ENCODE measurements around the gene LIG3. TPM values are rescaled to one million over a fixed set of nuclear protein-coding genes. Genes with fewer than 3 reads are reported as not detected.

LIG3 gene
- total and polyA plus RNA-seq, 2 of the 13 experiments (the other 11 are each of a cell fraction or from before 2014, with no cell fraction given): 34.4 to 36.2 TPM

DNA sequence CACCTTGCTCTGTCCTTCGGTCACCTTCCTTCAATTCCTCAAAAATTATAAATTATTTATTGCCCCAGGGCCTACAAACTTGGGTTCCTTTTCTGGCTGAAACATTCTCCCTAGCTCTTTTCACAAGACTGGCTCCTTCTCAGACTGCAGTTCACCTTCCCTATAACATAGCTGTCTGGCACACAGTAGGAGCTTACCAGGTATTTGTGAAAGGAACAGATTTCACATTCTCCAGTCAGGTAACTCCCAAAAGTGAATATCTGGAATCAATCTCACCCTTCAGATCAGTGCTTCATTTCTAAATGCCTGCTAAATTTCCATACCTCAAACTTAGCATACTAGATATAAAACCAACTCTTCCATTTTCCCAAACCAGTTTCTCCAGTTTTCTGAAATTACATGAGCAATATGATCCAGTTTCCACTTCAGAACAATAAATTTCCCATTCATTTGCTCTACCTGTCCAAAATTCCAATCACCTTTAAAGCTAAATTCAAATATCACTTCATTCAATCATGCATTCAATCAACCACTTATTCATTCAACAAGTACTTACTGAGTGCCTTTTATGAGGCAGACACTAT, 77.1 kb downstream of the LIG3 start:
- DNase-seq (ENCODE audit: low spot score): no peak
- H3K27ac ChIP-seq (ENCODE audit: extremely low read length, insufficient read depth, low read length): no peak overlapping the region
- H3K79me2 ChIP-seq (ENCODE audit: insufficient read depth, low read length): peaks cover 83% of the 10 kb centered on the region
- peaks cover 80% of the 10 kb centered on the region for H3K4me1 ChIP-seq (ENCODE audit: insufficient read depth, low read length)
- in situ Hi-C loops (cut with HindIII; ENCODE audit: extremely low pct_ligation_motif_present, low pct_unique_long_range_greater_than_20kb) (no loop called here), intact Hi-C loops (cut with micrococcal nuclease; ENCODE audit: unreplicated experiment) (no loop called here)
- no peaks in the 10 kb centered on the region for H3K27me3 ChIP-seq (ENCODE audit: control insufficient read depth in 1 of 2, insufficient read depth in 2 of 2, low read length in 2 of 2)
- no peak for ATAC-seq
- H3K4me2 ChIP-seq (ENCODE audit: low read depth, low read length): no peak overlapping the region
- no peaks in the 10 kb centered on the region for H4K20me1 ChIP-seq (ENCODE audit: insufficient read depth, low read length)
- 100% methylated on average over 1 of the region's 1 CpG for WGBS (ENCODE audit: low lambda C conversion rate)
- BruUV-seq (replicated peaks): no TSS peak
- no peak overlapping the region for H2AFZ ChIP-seq (ENCODE audit: low read length)
- TF ChIP-seq ZKSCAN1 (IDR thresholded peaks at IDR 0.05; ENCODE audit: low read length) (peak; percentile 60; the same call in 1 of the 2 replicates), ZNF430 (CRISPR knock-in tag; IDR thresholded peaks at IDR 0.05) (no peak)
- no peak overlapping the region for H3K9ac ChIP-seq (ENCODE audit: insufficient read depth, low read depth, low read length)
- H3K9me3 ChIP-seq (ENCODE audit: low read length): no peaks in the 10 kb centered on the region
- no peaks in the 10 kb centered on the region; a peak in 1 of 5 replicates for H3K36me3 ChIP-seq (replicated peaks in 1 of 2; ENCODE audit: control insufficient read depth in 1 of 2, insufficient read depth in 2 of 2, low read length in 2 of 2)
- no peak overlapping the region for H3K4me3 ChIP-seq (replicated peaks in 1 of 3; ENCODE audit: insufficient read depth in 1 of 3, low read depth in 2 of 3, low read length in 3 of 3)
- FAIRE-seq: no peak
- CTCF ChIA-PET (ENCODE audit: low intra/inter-chr PET ratio, low total read pairs): no interaction called here
- POLR2A ChIA-PET: no interaction called here

Other genes with a start within 250 kb of the LIG3 start
- 1.1 and 1.4 TPM in 2 replicates for gene CCT6B, start 19.1 kb upstream of the LIG3 start, total RNA-seq (2016; rRNA removed; fragmentation: Illumina TruSeq; extraction: Trizol)
- 0.41 and 0.46 TPM in 2 replicates for gene CCT6B, start 19.1 kb upstream of the LIG3 start, polyA plus RNA-seq (2011; rRNA removed)
- gene ZNF830, start 19.0 kb upstream of the LIG3 start, total RNA-seq (2016; rRNA removed; fragmentation: Illumina TruSeq; extraction: Trizol): 18.9 and 19.0 TPM in 2 replicates
- gene ZNF830, start 19.0 kb upstream of the LIG3 start, polyA plus RNA-seq (2011; rRNA removed): 4.7 and 6.1 TPM in 2 replicates
- 24.3 and 36.7 TPM in 2 replicates for gene RFFL, start 83.2 kb downstream of the LIG3 start, total RNA-seq (2016; rRNA removed; fragmentation: Illumina TruSeq; extraction: Trizol)
- gene RFFL, start 83.2 kb downstream of the LIG3 start, polyA plus RNA-seq (2011; rRNA removed): 45.0 and 48.6 TPM in 2 replicates
- 12.9 and 13.1 TPM in 2 replicates for gene RAD51D, start 139.3 kb downstream of the LIG3 start, total RNA-seq (2016; rRNA removed; fragmentation: Illumina TruSeq; extraction: Trizol)
- 6.4 and 6.7 TPM in 2 replicates for gene RAD51D, start 139.3 kb downstream of the LIG3 start, polyA plus RNA-seq (2011; rRNA removed)
- gene FNDC8, start 141.1 kb downstream of the LIG3 start, total RNA-seq (2016; rRNA removed; fragmentation: Illumina TruSeq; extraction: Trizol): not detected in 2 replicates
- not detected in 2 replicates for gene FNDC8, start 141.1 kb downstream of the LIG3 start, polyA plus RNA-seq (2011; rRNA removed)
- gene NLE1, start 161.8 kb downstream of the LIG3 start, total RNA-seq (2016; rRNA removed; fragmentation: Illumina TruSeq; extraction: Trizol): 34.5 and 35.5 TPM in 2 replicates
- gene NLE1, start 161.8 kb downstream of the LIG3 start, polyA plus RNA-seq (2011; rRNA removed): 20.3 and 21.4 TPM in 2 replicates
- gene UNC45B, start 167.3 kb downstream of the LIG3 start, total RNA-seq (2016; rRNA removed; fragmentation: Illumina TruSeq; extraction: Trizol): not detected in 2 replicates
- gene UNC45B, start 167.3 kb downstream of the LIG3 start, polyA plus RNA-seq (2011; rRNA removed): 0.01 TPM in 1 of 2 replicates, not detected in the other
- gene SLC35G3, start 213.9 kb downstream of the LIG3 start, total RNA-seq (2016; rRNA removed; fragmentation: Illumina TruSeq; extraction: Trizol): not detected in 2 replicates
- not detected in 2 replicates for gene SLC35G3, start 213.9 kb downstream of the LIG3 start, polyA plus RNA-seq (2011; rRNA removed)

Data from HepG2 (cell line).